GM12878 (cell line): ENCODE measurements around the gene MORC1. TPM values are rescaled to one million over a fixed set of nuclear protein-coding genes. Genes with fewer than 3 reads are reported as not detected.

Experiments
- BACH1 ChIP-seq: fragments of 450-650 bp; IDR thresholded peaks from 2 replicates; pipeline ENCODE4 v1.6.1; 2017; ENCODE audit warnings: mild to moderate bottlenecking, borderline replicate concordance
- CTCF ChIP-seq, 3 experiments: IDR thresholded peaks in 2 of 3; conservative IDR thresholded peaks in 1 of 3; 2 replicates each; pipeline ENCODE4 v1.5.1; 2011; ENCODE audit warnings: low read depth in 3 of 3, low read length in 3 of 3, mild to moderate bottlenecking in 3 of 3, control low read depth in 2 of 3, moderate library complexity in 2 of 3, inconsistent platforms in 1 of 3, mixed read lengths in 1 of 3; ENCODE audit not compliant: control insufficient read depth in 2 of 3, insufficient read depth in 1 of 3; ENCODE audit errors: extremely low read depth in 1 of 3
- IKZF1 ChIP-seq: fragments of 450-650 bp; conservative IDR thresholded peaks from 2 replicates; pipeline ENCODE4 v1.6.1; 2017; ENCODE audit warnings: antibody characterized with exemption, mild to moderate bottlenecking
- IRF4 ChIP-seq: IDR thresholded peaks from 2 replicates; pipeline ENCODE4 v1.6.1; 2011; ENCODE audit warnings: low read depth, low read length
- NKRF ChIP-seq: fragments of 450-650 bp; conservative IDR thresholded peaks from 2 replicates; pipeline ENCODE4 v1.6.1; 2017; ENCODE audit warnings: mild to moderate bottlenecking, moderate library complexity
- NRF1 ChIP-seq: conservative IDR thresholded peaks from 2 replicates; pipeline ENCODE4 v1.6.1; 2011; ENCODE audit warnings: mild to moderate bottlenecking, low read depth, low read length, improper control_type of control experiment
- YY1 ChIP-seq: IDR thresholded peaks from 2 replicates; pipeline ENCODE4 v1.6.1; 2011; ENCODE audit warnings: low read depth, mild to moderate bottlenecking, low read length
- polyA plus RNA-seq, 11 experiments: library from polyadenylated mRNA; depleted of rRNA in 4 of 11; unstranded in 6 of 11; stranded (reverse) in 5 of 11; fragments of >200 nt; fragmentation: Nextera tagmentation in 4 of 11; fragmentation: Illumina TruSeq in 1 of 11; extraction: Ambion mirVana in 4 of 11; extraction: Trizol in 1 of 11; gene quantifications; 1 replicate in 1 of 11; 2 replicates in 10 of 11; pipeline versions ENCODE4 v1.2.1 to v1.2.3, GENCODE V29; 2011 to 2016; ENCODE audit warnings: inconsistent platforms in 2 of 11, missing spikeins in 2 of 11, low read depth in 1 of 11
- total RNA-seq, 4 experiments: library from RNA; depleted of rRNA in 3 of 4; stranded (reverse); fragments of >200 nt in 3 of 4; fragmentation: Illumina TruSeq in 1 of 4; extraction: Trizol in 1 of 4; gene quantifications; 2 replicates each; pipeline versions ENCODE4 v1.2.1 to v1.2.3, GENCODE V29; 2013 to 2021
- TF ChIP-seq, protein P1 (sequence below): fragments of 450-650 bp; IDR thresholded peaks from 2 replicates; pipeline ENCODE4 v1.6.1; 2017; ENCODE audit warnings: mild to moderate bottlenecking, moderate library complexity
- TF ChIP-seq, protein P2 (sequence below): fragments of 450-650 bp; IDR thresholded peaks from 2 replicates; pipeline ENCODE4 v1.6.1; 2016; ENCODE audit warnings: mild to moderate bottlenecking

Gene MORC1
- total and polyA plus RNA-seq, 10 of the 15 experiments (the other 5 are each of a cell fraction or from before 2014, with no cell fraction given): 0.18 TPM; not detected in 9

- TF ChIP-seq, protein P1, sequence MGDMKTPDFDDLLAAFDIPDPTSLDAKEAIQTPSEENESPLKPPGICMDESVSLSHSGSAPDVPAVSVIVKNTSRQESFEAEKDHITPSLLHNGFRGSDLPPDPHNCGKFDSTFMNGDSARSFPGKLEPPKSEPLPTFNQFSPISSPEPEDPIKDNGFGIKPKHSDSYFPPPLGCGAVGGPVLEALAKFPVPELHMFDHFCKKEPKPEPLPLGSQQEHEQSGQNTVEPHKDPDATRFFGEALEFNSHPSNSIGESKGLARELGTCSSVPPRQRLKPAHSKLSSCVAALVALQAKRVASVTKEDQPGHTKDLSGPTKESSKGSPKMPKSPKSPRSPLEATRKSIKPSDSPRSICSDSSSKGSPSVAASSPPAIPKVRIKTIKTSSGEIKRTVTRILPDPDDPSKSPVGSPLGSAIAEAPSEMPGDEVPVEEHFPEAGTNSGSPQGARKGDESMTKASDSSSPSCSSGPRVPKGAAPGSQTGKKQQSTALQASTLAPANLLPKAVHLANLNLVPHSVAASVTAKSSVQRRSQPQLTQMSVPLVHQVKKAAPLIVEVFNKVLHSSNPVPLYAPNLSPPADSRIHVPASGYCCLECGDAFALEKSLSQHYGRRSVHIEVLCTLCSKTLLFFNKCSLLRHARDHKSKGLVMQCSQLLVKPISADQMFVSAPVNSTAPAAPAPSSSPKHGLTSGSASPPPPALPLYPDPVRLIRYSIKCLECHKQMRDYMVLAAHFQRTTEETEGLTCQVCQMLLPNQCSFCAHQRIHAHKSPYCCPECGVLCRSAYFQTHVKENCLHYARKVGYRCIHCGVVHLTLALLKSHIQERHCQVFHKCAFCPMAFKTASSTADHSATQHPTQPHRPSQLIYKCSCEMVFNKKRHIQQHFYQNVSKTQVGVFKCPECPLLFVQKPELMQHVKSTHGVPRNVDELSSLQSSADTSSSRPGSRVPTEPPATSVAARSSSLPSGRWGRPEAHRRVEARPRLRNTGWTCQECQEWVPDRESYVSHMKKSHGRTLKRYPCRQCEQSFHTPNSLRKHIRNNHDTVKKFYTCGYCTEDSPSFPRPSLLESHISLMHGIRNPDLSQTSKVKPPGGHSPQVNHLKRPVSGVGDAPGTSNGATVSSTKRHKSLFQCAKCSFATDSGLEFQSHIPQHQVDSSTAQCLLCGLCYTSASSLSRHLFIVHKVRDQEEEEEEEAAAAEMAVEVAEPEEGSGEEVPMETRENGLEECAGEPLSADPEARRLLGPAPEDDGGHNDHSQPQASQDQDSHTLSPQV: no peak
- TF ChIP-seq NRF1: no peak
- no peak for TF ChIP-seq NKRF
- no peak for TF ChIP-seq BACH1
- TF ChIP-seq YY1: peak; percentile 77; the same call in 1 of the 2 replicates
- TF ChIP-seq IRF4: 0 out of 2 replicates have a peak, but pooled peaks have one; percentile 55
- peak; percentile 85 to 91 (median 89) for TF ChIP-seq CTCF (IDR thresholded peaks at IDR 0.05 in 2 of 3, conservative IDR thresholded peaks at IDR 0.05 in 1 of 3; ENCODE audit: control insufficient read depth in 2 of 3, extremely low read depth in 1 of 3, insufficient read depth in 1 of 3, low read depth in 3 of 3, low read length in 3 of 3)
- TF ChIP-seq, protein P2, sequence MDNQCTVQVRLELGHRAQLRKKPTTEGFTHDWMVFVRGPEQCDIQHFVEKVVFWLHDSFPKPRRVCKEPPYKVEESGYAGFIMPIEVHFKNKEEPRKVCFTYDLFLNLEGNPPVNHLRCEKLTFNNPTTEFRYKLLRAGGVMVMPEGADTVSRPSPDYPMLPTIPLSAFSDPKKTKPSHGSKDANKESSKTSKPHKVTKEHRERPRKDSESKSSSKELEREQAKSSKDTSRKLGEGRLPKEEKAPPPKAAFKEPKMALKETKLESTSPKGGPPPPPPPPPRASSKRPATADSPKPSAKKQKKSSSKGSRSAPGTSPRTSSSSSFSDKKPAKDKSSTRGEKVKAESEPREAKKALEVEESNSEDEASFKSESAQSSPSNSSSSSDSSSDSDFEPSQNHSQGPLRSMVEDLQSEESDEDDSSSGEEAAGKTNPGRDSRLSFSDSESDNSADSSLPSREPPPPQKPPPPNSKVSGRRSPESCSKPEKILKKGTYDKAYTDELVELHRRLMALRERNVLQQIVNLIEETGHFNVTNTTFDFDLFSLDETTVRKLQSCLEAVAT: no peak
- TF ChIP-seq IKZF1: no peak
Measured at GRCh38 chr3:108914774-108915641, 202.9 kb downstream of the MORC1 start (continued).
